ENCODE results near the gene AFF2. TPM values are rescaled to one million over a fixed set of nuclear protein-coding genes. Genes with fewer than 3 reads are reported as not detected.

The AFF2 gene
- total RNA-seq: under 0.01 and 0.06 TPM in 2 replicates

DNA sequence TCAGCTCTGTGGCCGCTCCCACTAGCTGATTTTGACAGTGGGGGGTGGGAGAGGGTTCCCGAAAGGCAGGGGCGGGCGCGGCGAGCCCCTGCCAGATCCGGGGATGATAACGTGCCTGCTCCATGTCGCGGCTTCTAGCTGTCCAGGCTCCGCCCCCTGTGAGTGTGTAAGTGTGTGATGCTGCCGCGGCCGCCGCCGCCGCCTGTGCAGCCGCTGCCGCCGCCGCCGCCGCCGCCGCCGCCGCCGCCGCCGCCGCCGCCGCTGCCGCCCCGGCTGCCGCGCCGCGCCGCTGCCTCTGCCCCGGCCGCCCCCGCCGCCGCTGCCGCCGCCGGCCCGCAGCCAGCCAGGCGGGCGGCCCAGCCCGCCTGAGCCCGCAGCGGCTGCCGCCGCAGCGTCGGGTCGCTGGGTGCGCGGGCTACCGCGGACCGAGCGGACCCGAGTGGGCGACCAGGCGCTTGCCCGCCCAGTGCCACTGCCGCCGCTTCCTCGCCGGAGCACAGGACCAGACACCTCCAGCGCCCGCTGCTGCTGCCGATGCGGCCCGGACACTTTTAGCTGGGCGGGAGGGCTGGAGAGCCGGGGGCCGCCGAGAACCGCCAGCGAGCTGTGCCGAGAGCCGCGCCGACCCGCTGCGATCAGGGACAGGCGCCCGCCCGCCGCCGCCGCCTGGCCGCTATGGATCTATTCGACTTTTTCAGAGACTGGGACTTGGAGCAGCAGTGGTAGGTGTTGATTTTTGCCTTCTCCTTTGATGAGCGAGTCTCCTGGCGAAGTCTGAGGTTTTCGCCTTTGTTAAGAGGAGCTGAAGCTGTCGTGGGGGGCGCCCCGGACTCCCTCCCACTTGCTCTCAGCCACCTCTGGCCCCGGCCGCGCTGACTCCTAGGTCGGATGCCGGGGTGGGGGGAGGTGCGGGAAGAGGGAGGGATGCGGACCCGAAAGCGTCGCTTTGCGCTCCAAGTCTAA is at the start of gene AFF2:
Gene AFF2 (plus strand): TSS at position 195 of the 963 bp plus-strand sequence. CDS start 481 bp downstream, at position 676.
- DNase-seq (ENCODE audit: low read depth): no peak
- peak within 1 kb of the TSS; percentile 47 for H3K4me3 ChIP-seq (ENCODE audit: low read depth, low read length)
- no peak for TF ChIP-seq CTCF (conservative IDR thresholded peaks at IDR 0.05; ENCODE audit: low read depth, low read length)

DNA sequence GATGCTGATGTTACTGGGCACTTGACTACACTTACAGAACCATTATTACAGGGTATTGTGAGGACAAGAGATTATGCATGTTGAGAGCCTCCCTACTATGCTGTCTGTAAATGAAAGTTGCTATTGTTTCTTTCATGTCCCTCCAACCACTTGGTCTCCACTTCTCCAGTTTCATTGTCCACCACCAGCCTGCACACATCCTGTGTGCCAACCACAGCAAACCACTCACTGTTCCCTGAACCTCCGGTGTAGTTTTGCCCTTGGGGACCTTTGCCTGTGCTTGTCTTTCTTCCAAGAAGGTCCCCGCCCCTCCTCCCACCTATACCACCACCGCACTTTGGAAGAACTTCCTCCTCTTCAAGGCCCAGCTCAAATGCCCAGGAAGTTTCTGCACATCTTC is 43.1 kb upstream of the AFF2 start:
- TF ChIP-seq CTCF (conservative IDR thresholded peaks at IDR 0.05; ENCODE audit: low read depth, low read length): no peak
- H3K4me3 ChIP-seq (ENCODE audit: low read depth, low read length): no peak overlapping the region
- no peak for DNase-seq (ENCODE audit: low read depth)

DNA sequence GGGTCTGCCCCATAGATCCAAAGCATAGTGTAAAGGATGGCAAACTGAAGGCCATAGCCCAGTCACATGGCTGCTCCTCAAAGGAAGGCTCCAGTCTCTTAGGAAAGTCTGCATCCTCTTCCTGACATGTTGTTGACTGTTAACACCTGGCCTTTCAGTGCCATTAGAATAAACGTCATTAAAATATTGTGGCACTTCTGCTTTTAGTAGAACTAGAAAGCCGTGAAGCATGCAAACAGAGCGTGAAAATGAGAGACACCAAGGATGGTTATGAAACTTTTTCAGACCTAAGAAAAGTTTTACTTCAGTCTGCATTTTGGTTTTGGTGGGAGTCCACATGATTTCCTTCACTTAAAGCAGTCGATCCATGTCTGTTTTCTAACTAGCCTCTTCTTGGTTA is 41.1 kb upstream of the AFF2 start:
- DNase-seq (ENCODE audit: low read depth): no peak
- H3K4me3 ChIP-seq (ENCODE audit: low read depth, low read length): no peak overlapping the region
- no peak for TF ChIP-seq CTCF (conservative IDR thresholded peaks at IDR 0.05; ENCODE audit: low read depth, low read length)

GRCh38 chrX:148466292-148466691 is 34.1 kb upstream of the AFF2 start:
- DNase-seq (ENCODE audit: low read depth): peak; percentile 29
- no peak overlapping the region for H3K4me3 ChIP-seq (ENCODE audit: low read depth, low read length)
- no peak for TF ChIP-seq CTCF (conservative IDR thresholded peaks at IDR 0.05; ENCODE audit: low read depth, low read length)

DNA sequence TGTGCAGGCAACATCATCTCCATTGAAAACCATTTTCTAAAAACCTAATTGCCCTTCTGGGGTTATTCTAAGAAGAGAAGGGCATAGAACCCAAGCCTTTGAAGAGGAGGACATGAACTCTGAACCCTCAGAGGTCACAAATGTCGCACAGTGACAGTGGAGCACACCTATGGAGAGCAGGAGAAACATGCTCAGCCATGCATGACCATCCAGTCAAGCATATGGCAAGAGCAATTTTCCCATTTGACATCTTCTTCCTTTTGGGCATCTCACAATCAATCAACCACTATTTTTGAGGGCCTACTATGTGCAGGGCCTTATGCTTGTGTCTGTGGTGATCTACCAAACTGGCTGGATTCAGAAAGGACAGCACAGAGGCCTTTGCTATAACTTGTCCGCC is 30.1 kb upstream of the AFF2 start:
- no peak for DNase-seq (ENCODE audit: low read depth)
- no peak for TF ChIP-seq CTCF (conservative IDR thresholded peaks at IDR 0.05; ENCODE audit: low read depth, low read length)
- H3K4me3 ChIP-seq (ENCODE audit: low read depth, low read length): no peak overlapping the region

DNA sequence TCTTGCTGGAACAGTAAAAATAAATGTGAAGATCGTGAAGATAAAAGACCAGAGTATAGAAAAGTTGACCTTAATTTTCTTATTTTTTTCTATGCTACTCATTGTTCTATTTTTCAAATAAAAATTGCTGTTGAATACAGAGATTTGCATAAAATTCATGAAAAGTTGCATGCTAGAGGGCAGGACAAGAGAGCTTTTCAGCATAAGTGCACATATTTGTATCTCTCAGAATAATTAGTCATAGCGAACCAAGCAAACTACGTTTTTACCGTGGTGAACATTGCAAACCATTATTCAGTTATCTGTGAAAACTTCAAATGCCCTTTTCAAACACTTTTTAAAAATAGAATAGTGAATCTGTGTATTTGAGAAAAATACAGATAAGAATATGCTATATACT is 26.4 kb upstream of the AFF2 start:
- DNase-seq (ENCODE audit: low read depth): no peak
- no peak for TF ChIP-seq CTCF (conservative IDR thresholded peaks at IDR 0.05; ENCODE audit: low read depth, low read length)
- H3K4me3 ChIP-seq (ENCODE audit: low read depth, low read length): no peak overlapping the region

DNA sequence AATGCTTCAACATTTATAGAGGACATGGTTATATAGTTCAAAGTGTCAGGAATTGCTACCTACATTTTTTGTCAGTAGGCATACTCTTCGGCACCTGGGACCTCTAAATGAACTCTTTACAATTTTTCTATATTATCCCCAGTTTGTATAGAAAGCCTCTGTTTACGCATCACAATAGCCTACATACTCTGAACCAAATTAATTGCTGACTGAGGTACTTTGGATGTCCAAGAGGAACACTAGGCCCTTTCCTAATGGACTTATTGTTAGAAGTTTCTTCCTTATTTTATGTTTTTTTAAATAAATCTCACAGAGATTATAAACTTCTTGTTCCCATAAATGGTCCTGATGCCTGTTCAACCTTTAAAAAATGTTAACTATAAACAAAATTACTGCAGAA is 8.4 kb upstream of the AFF2 start:
- no peak for DNase-seq (ENCODE audit: low read depth)
- H3K4me3 ChIP-seq (ENCODE audit: low read depth, low read length): no peak overlapping the region
- TF ChIP-seq CTCF (conservative IDR thresholded peaks at IDR 0.05; ENCODE audit: low read depth, low read length): no peak

Measured in epithelial cell of proximal tubule (primary cell).